IMR-90 (cell line): ENCODE measurements around the gene PTPRN2. TPM values are rescaled to one million over a fixed set of nuclear protein-coding genes. Genes with fewer than 3 reads are reported as not detected.

Experiments
- ATAC-seq: fragments of 200-7000 bp; cut with Tn5 transposase; 2 replicates; pipeline ENCODE4 v1.9.1; 2020; ENCODE audit warnings: low read depth, mild to moderate bottlenecking, moderate library complexity
- BruUV-seq: library from RNA; stranded (reverse); fragments of 400-500 nt; replicated peaks from 2 replicates; lab custom pipeline; 2021; lab: Mats Ljungman, UMichigan
- CTCF ChIA-PET: fragments of 300-600 bp; formaldehyde crosslinking; extraction: SDS; loops from one replicate; lab custom pipeline; 2021; ENCODE audit warnings: antibody characterized with exemption; lab: Yijun Ruan, JAX
- POLR2A ChIA-PET: fragments of 300-600 bp; sonication (Branson Sonifier 250); formaldehyde crosslinking; loops from one replicate; lab custom pipeline; 2022; ENCODE audit warnings: antibody characterized with exemption; ENCODE audit not compliant: unreplicated experiment; lab: Charles Lee
- DNase-seq: peaks from one replicate; pipeline ENCODE4 v3.0.0; 2013
- H2AFZ ChIP-seq: replicated peaks from 2 replicates; pipeline ENCODE3; 2013; ENCODE audit warnings: low read length, mild to moderate bottlenecking; ENCODE audit not compliant: poor library complexity
- H2AK5ac ChIP-seq: 2 replicates; pipeline ENCODE4 v1.6.1; 2013; ENCODE audit warnings: low read depth, low read length, inconsistent platforms
- H2AK9ac ChIP-seq: replicated peaks from 2 replicates; pipeline ENCODE3; 2013; ENCODE audit warnings: mild to moderate bottlenecking, low read depth, low read length, moderate library complexity; ENCODE audit not compliant: poor library complexity
- H2BK120ac ChIP-seq: 2 replicates; pipeline ENCODE4 v1.6.1; 2013; ENCODE audit warnings: low read depth, low read length, inconsistent platforms
- H2BK15ac ChIP-seq: 3 replicates; pipeline ENCODE4 v1.6.1; 2013; ENCODE audit warnings: low read depth, low read length, inconsistent platforms
- H2BK20ac ChIP-seq: 2 replicates; pipeline ENCODE4 v1.6.1; 2013; ENCODE audit warnings: low read depth, mild to moderate bottlenecking, inconsistent platforms, low read length, moderate library complexity
- H2BK5ac ChIP-seq: 2 replicates; pipeline ENCODE4 v1.6.1; 2013; ENCODE audit warnings: mild to moderate bottlenecking, low read depth, low read length, inconsistent platforms; ENCODE audit not compliant: poor library complexity, severe bottlenecking
- H3K14ac ChIP-seq: replicated peaks from 2 replicates; pipeline ENCODE4 v1.6.1; 2013; ENCODE audit warnings: low read depth, low read length, inconsistent platforms
- H3K18ac ChIP-seq: 2 replicates; pipeline ENCODE4 v1.6.1; 2013; ENCODE audit warnings: low read depth, low read length, control low read depth
- H3K23ac ChIP-seq: 2 replicates; pipeline ENCODE4 v1.6.1; 2013; ENCODE audit warnings: low read depth, low read length, inconsistent platforms
- H3K27ac ChIP-seq: 2 replicates; pipeline ENCODE4 v1.5.1; 2013; ENCODE audit warnings: mild to moderate bottlenecking, control low read depth, low read length; ENCODE audit not compliant: insufficient read depth
- H3K27me3 ChIP-seq: 2 replicates; pipeline ENCODE4 v1.6.1; 2013; ENCODE audit warnings: low read length; ENCODE audit not compliant: control insufficient read depth, insufficient read depth
- H3K36me3 ChIP-seq: 2 replicates; pipeline ENCODE4 v1.6.1; 2013; ENCODE audit warnings: low read length, mixed read lengths; ENCODE audit not compliant: control insufficient read depth, insufficient read depth
- H3K4ac ChIP-seq: 2 replicates; pipeline ENCODE4 v1.6.1; 2013; ENCODE audit warnings: low read depth, low read length, inconsistent platforms
- H3K4me1 ChIP-seq: 2 replicates; pipeline ENCODE4 v1.6.1; 2013; ENCODE audit warnings: low read length, mixed read lengths; ENCODE audit not compliant: control insufficient read depth, insufficient read depth
- H3K4me2 ChIP-seq: 2 replicates; pipeline ENCODE4 v1.6.1; 2013; ENCODE audit warnings: low read depth, mild to moderate bottlenecking, control low read depth, low read length, moderate library complexity
- H3K4me3 ChIP-seq: 2 replicates; pipeline ENCODE4 v1.5.1; 2013; ENCODE audit warnings: low read depth, mild to moderate bottlenecking, control low read depth, low read length, moderate library complexity; ENCODE audit not compliant: insufficient read depth
- H3K56ac ChIP-seq: 2 replicates; pipeline ENCODE4 v1.6.1; 2013; ENCODE audit warnings: low read length, inconsistent platforms; ENCODE audit not compliant: insufficient read depth; ENCODE audit errors: extremely low read depth
- H3K79me1 ChIP-seq, 2 experiments: 2 replicates each; pipeline ENCODE4 v1.6.1; 2013; ENCODE audit warnings: low read length in 2 of 2, inconsistent platforms in 1 of 2, low read depth in 1 of 2
- H3K9ac ChIP-seq: 2 replicates; pipeline ENCODE4 v1.6.1; 2013; ENCODE audit warnings: low read depth, low read length, control low read depth
- H3K9me1 ChIP-seq: 2 replicates; pipeline ENCODE4 v1.6.1; 2013; ENCODE audit warnings: low read length, inconsistent platforms; ENCODE audit not compliant: insufficient read depth
- H3K9me3 ChIP-seq: 2 replicates; pipeline ENCODE4 v1.6.1; 2013; ENCODE audit warnings: low read length; ENCODE audit not compliant: control insufficient read depth, insufficient read depth
- H4K20me1 ChIP-seq: 2 replicates; pipeline ENCODE4 v1.6.1; 2013; ENCODE audit warnings: low read length, inconsistent platforms; ENCODE audit not compliant: insufficient read depth
- H4K5ac ChIP-seq: 2 replicates; pipeline ENCODE4 v1.6.1; 2013; ENCODE audit warnings: mild to moderate bottlenecking, low read depth, low read length, control low read depth
- H4K8ac ChIP-seq, 2 experiments: 2 replicates each; pipeline ENCODE4 v1.6.1; 2013; ENCODE audit warnings: low read depth in 2 of 2, low read length in 2 of 2, control low read depth in 1 of 2, inconsistent platforms in 1 of 2
- H4K91ac ChIP-seq: 2 replicates; pipeline ENCODE4 v1.6.1; 2013; ENCODE audit warnings: low read depth, low read length, inconsistent platforms; ENCODE audit not compliant: insufficient read depth
- BHLHE40 ChIP-seq: fragments of 150-350 bp; IDR thresholded peaks from 2 replicates; pipeline ENCODE4 v1.6.1; 2016; ENCODE audit warnings: mild to moderate bottlenecking, low read depth, low read length
- CEBPB ChIP-seq: IDR thresholded peaks from 2 replicates; pipeline ENCODE4 v1.6.1; 2012; ENCODE audit warnings: low read depth, low read length, improper control_type of control experiment
- CHD1 ChIP-seq: IDR thresholded peaks from 2 replicates; pipeline ENCODE4 v1.6.1; 2012; ENCODE audit warnings: low read depth, low read length, improper control_type of control experiment
- FOS ChIP-seq: fragments of 150-350 bp; IDR thresholded peaks from 2 replicates; pipeline ENCODE4 v1.6.1; 2016; ENCODE audit warnings: low read depth, low read length
- MAFK ChIP-seq: IDR thresholded peaks from 2 replicates; pipeline ENCODE4 v1.6.1; 2012; ENCODE audit warnings: low read depth, low read length, improper control_type of control experiment
- MAZ ChIP-seq: IDR thresholded peaks from 2 replicates; pipeline ENCODE4 v1.6.1; 2012; ENCODE audit warnings: low read depth, mild to moderate bottlenecking, low read length, improper control_type of control experiment, moderate library complexity, borderline replicate concordance
- MXI1 ChIP-seq: IDR thresholded peaks from 2 replicates; pipeline ENCODE4 v1.6.1; 2012; ENCODE audit warnings: low read depth, mild to moderate bottlenecking, low read length, moderate library complexity, borderline replicate concordance
- NFE2L2 ChIP-seq: fragments of 150-350 bp; IDR thresholded peaks from 2 replicates; pipeline ENCODE4 v1.6.1; 2016; ENCODE audit warnings: low read depth, mild to moderate bottlenecking, low read length
- POLR2A ChIP-seq: IDR thresholded peaks from 2 replicates; pipeline ENCODE4 v1.6.1; 2012; ENCODE audit warnings: mild to moderate bottlenecking, low read depth, low read length
- RAD21 ChIP-seq: IDR thresholded peaks from 2 replicates; pipeline ENCODE4 v1.6.1; 2012; ENCODE audit warnings: low read length, improper control_type of control experiment
- RCOR1 ChIP-seq: IDR thresholded peaks from 2 replicates; pipeline ENCODE4 v1.6.1; 2012; ENCODE audit warnings: mild to moderate bottlenecking, low read length, improper control_type of control experiment; ENCODE audit not compliant: insufficient replicate concordance
- RFX5 ChIP-seq: IDR thresholded peaks from 2 replicates; pipeline ENCODE4 v1.8.0; 2012; ENCODE audit warnings: low read depth, mild to moderate bottlenecking, low read length, moderate library complexity
- SMC3 ChIP-seq: fragments of 150-350 bp; IDR thresholded peaks from 2 replicates; pipeline ENCODE4 v1.6.1; 2016; ENCODE audit warnings: low read depth, mild to moderate bottlenecking, antibody characterized with exemption, low read length, moderate library complexity
- USF2 ChIP-seq: fragments of 150-350 bp; IDR thresholded peaks from 2 replicates; pipeline ENCODE4 v1.6.1; 2017; ENCODE audit warnings: mild to moderate bottlenecking, antibody characterized with exemption, low read length, low read depth
- WGBS, 2 experiments: methylation state at CpG; one replicate each; pipeline versions ENCODE4 v1.1.5 to v1.1.7; 2013; ENCODE audit warnings: missing lambda C conversion rate in 2 of 2; ENCODE audit not compliant: insufficient read length in 1 of 2; ENCODE audit errors: extremely low coverage in 2 of 2; 5-methylcytosine and 5-hydroxymethylcytosine counted together
- dilution Hi-C: fragments of 300-500 bp; cut with HindIII; formaldehyde crosslinking; loops from one replicate; pipeline ENCODE4 v1.14.3; 2018; ENCODE audit warnings: low sequenced_read_pairs; ENCODE audit not compliant: unreplicated experiment
- in situ Hi-C: fragments of 300-500 bp; cut with MboI; formaldehyde crosslinking; loops from 3 replicates; pipeline ENCODE4 v1.14.3; 2019; ENCODE audit warnings: low sequenced_read_pairs, inconsistent platforms, mixed read lengths
- intact Hi-C: fragments of 100-400 bp; cut with micrococcal nuclease; formaldehyde crosslinking; loops from 2 replicates; pipeline ENCODE4 v1.10.0; 2022
- polyA plus RNA-seq, 3 experiments: library from polyadenylated mRNA; depleted of rRNA; stranded (reverse); fragments of >200 nt; gene quantifications; 2 replicates each; pipeline ENCODE4 v1.2.3, GENCODE V29; 2012; ENCODE audit warnings: low replicate concordance in 1 of 3
- total RNA-seq: library from RNA; depleted of rRNA; stranded (reverse); fragments of >200 nt; gene quantifications from 2 replicates; pipeline ENCODE4 v1.2.3, GENCODE V29; 2012
- TF ChIP-seq, protein P1 (sequence below): fragments of 150-350 bp; IDR thresholded peaks from 2 replicates; pipeline ENCODE4 v1.6.1; 2016; ENCODE audit warnings: low read depth, mild to moderate bottlenecking, low read length, moderate library complexity, borderline replicate concordance
- TF ChIP-seq, protein P2 (sequence below): conservative IDR thresholded peaks from 2 replicates; pipeline ENCODE4 v1.5.1; 2012; ENCODE audit warnings: mild to moderate bottlenecking, low read depth, low read length, improper control_type of control experiment

Gene PTPRN2
- total and polyA plus RNA-seq, 2 of the 4 experiments (the other 2 are of a cell fraction): 0.03 TPM; not detected in 1

- H2AFZ ChIP-seq: no peak overlapping the region
Measured at GRCh38 chr7:157612009-157612663, 975.5 kb downstream of the PTPRN2 start.

More at GRCh38 chr7:157612009-157612663, 975.5 kb downstream of the PTPRN2 start:
- Histone ChIP-seq H3K79me1 (no peaks in the 10 kb centered on the region), H3K56ac (no peak overlapping the region), H2BK120ac (no peak overlapping the region), H3K27ac (no peak overlapping the region), H2BK20ac (no peak overlapping the region), H3K27me3 (no peaks in the 10 kb centered on the region), H3K9me1 (no peaks in the 10 kb centered on the region), H4K5ac (no peak overlapping the region), H2AK5ac (no peak overlapping the region), H3K36me3 (no peaks in the 10 kb centered on the region), H3K4ac (no peak overlapping the region), H3K4me3 (no peak overlapping the region), H3K4me2 (no peak overlapping the region), H4K8ac (no peak overlapping the region), H3K23ac (no peak overlapping the region), H3K9ac (no peak overlapping the region), H4K91ac (no peak overlapping the region), H3K4me1 (no peaks in the 10 kb centered on the region), H4K20me1 (no peaks in the 10 kb centered on the region), H2AK9ac (no peak overlapping the region), H3K14ac (no peak overlapping the region), H3K18ac (no peak overlapping the region), H3K9me3 (peaks cover 61% of the 10 kb centered on the region), H2BK5ac (no peak overlapping the region), H2BK15ac (no peak overlapping the region)
- intact Hi-C loops: no loop called here
- DNase-seq (no peak), ATAC-seq (no peak)
- WGBS, 2 experiments: 46% methylated on average over 27 of the region's 33 CpGs; no CpG with 5 or more reads in 1 of the 2 experiments
- in situ Hi-C loops: no loop called here
- no peak for TF ChIP-seq RAD21
- TF ChIP-seq CEBPB: no peak
- no peak for TF ChIP-seq MAZ
- TF ChIP-seq RFX5: no peak
- TF ChIP-seq MXI1: no peak
- TF ChIP-seq NFE2L2: no peak
- TF ChIP-seq BHLHE40: no peak
- TF ChIP-seq RCOR1: no peak
- no peak for TF ChIP-seq SMC3
- TF ChIP-seq, protein P1, sequence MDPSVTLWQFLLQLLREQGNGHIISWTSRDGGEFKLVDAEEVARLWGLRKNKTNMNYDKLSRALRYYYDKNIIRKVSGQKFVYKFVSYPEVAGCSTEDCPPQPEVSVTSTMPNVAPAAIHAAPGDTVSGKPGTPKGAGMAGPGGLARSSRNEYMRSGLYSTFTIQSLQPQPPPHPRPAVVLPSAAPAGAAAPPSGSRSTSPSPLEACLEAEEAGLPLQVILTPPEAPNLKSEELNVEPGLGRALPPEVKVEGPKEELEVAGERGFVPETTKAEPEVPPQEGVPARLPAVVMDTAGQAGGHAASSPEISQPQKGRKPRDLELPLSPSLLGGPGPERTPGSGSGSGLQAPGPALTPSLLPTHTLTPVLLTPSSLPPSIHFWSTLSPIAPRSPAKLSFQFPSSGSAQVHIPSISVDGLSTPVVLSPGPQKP: no peak
- no peak for TF ChIP-seq POLR2A
- no peak for TF ChIP-seq USF2
- TF ChIP-seq, protein P2, sequence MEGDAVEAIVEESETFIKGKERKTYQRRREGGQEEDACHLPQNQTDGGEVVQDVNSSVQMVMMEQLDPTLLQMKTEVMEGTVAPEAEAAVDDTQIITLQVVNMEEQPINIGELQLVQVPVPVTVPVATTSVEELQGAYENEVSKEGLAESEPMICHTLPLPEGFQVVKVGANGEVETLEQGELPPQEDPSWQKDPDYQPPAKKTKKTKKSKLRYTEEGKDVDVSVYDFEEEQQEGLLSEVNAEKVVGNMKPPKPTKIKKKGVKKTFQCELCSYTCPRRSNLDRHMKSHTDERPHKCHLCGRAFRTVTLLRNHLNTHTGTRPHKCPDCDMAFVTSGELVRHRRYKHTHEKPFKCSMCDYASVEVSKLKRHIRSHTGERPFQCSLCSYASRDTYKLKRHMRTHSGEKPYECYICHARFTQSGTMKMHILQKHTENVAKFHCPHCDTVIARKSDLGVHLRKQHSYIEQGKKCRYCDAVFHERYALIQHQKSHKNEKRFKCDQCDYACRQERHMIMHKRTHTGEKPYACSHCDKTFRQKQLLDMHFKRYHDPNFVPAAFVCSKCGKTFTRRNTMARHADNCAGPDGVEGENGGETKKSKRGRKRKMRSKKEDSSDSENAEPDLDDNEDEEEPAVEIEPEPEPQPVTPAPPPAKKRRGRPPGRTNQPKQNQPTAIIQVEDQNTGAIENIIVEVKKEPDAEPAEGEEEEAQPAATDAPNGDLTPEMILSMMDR: no peak
- TF ChIP-seq FOS: no peak
- TF ChIP-seq CHD1: no peak
- TF ChIP-seq MAFK: no peak
- ChIA-PET CTCF (no interaction called here), POLR2A (no interaction called here)
- dilution Hi-C loops: no loop called here
- no TSS peak for BruUV-seq
